H1 (cell line): ENCODE data around the gene FBXO46. TPM values are rescaled to one million over a fixed set of nuclear protein-coding genes. Genes with fewer than 3 reads are reported as not detected.

Experiments
- CTCF ChIA-PET: fragments of 300-600 bp; sonication (Branson Sonifier 250); formaldehyde crosslinking; loops from one replicate; lab custom pipeline; 2021; ENCODE audit not compliant: partially characterized antibody; lab: Charles Lee
- POLR2A ChIA-PET: fragments of 300-600 bp; sonication (Branson Sonifier 250); formaldehyde crosslinking; loops from one replicate; lab custom pipeline; 2021; ENCODE audit warnings: inconsistent platforms; ENCODE audit not compliant: partially characterized antibody; lab: Charles Lee
- DNase-seq, 2 experiments: peaks; one replicate each; pipeline versions ENCODE4 v3.0.0 to v3.0.0-alpha.2; 2010 to 2022; ENCODE audit warnings: low spot score in 2 of 2, low read depth in 1 of 2, mixed read lengths in 1 of 2
- FAIRE-seq: peaks from 2 replicates; lab custom pipeline; 2011; peaks lifted over from hg19 to GRCh38; lab: Jason Lieb, UNC
- H2AFZ ChIP-seq: 2 replicates; pipeline ENCODE4 v1.8.1; 2012; ENCODE audit warnings: low read length, inconsistent platforms
- H2AK5ac ChIP-seq: 2 replicates; pipeline ENCODE4 v1.6.1; 2013; ENCODE audit warnings: low read depth, low read length
- H2BK120ac ChIP-seq: replicated peaks from 2 replicates; pipeline ENCODE3; 2013; ENCODE audit warnings: low read depth, low read length, inconsistent platforms
- H2BK12ac ChIP-seq: 2 replicates; pipeline ENCODE4 v1.6.1; 2013; ENCODE audit warnings: low read depth, low read length
- H2BK15ac ChIP-seq: 2 replicates; pipeline ENCODE4 v1.6.1; 2013; ENCODE audit warnings: low read length
- H2BK20ac ChIP-seq: 2 replicates; pipeline ENCODE4 v1.6.1; 2013; ENCODE audit warnings: low read length
- H2BK5ac ChIP-seq: 2 replicates; pipeline ENCODE4 v1.6.1; 2013; ENCODE audit warnings: low read depth, low read length
- H3K14ac ChIP-seq: 2 replicates; pipeline ENCODE4 v1.6.1; 2013; ENCODE audit warnings: inconsistent platforms; ENCODE audit not compliant: insufficient read length
- H3K18ac ChIP-seq: 2 replicates; pipeline ENCODE4 v1.6.1; 2013; ENCODE audit warnings: low read length; ENCODE audit errors: extremely low read depth
- H3K23ac ChIP-seq: 2 replicates; pipeline ENCODE4 v1.6.1; 2013; ENCODE audit warnings: inconsistent platforms; ENCODE audit not compliant: insufficient read length
- H3K23me2 ChIP-seq: 2 replicates; pipeline ENCODE4 v1.6.1; 2013; ENCODE audit warnings: low read depth, low read length
- H3K27ac ChIP-seq: 2 replicates; pipeline ENCODE4 v1.6.1; 2011; ENCODE audit warnings: low read depth, low read length, inconsistent platforms
- H3K27me3 ChIP-seq, 4 experiments: replicated peaks in 1 of 4; 1 replicate in 1 of 4; 2 replicates in 3 of 4; pipeline versions ENCODE4 v1.6.1 to v1.8.1; 2011 to 2013; ENCODE audit warnings: low read length in 3 of 4, mild to moderate bottlenecking in 3 of 4, inconsistent platforms in 2 of 4, mixed read lengths in 2 of 4, moderate library complexity in 1 of 4; ENCODE audit not compliant: control insufficient read depth in 3 of 4, insufficient read depth in 3 of 4; ENCODE audit errors: extremely low read depth in 1 of 4
- H3K36me3 ChIP-seq, 4 experiments: 2 replicates each; pipeline versions ENCODE4 v1.6.1 to v1.8.1; 2011 to 2013; ENCODE audit warnings: mild to moderate bottlenecking in 4 of 4, low read length in 3 of 4, moderate library complexity in 2 of 4, control low read depth in 1 of 4, inconsistent platforms in 1 of 4; ENCODE audit not compliant: insufficient read depth in 4 of 4, control insufficient read depth in 2 of 4
- H3K4ac ChIP-seq: replicated peaks from 2 replicates; pipeline ENCODE3; 2013; ENCODE audit warnings: low read length, low read depth, mixed read lengths, inconsistent platforms; ENCODE audit not compliant: insufficient read length
- H3K4me1 ChIP-seq, 4 experiments: replicated peaks in 1 of 4; 1 replicate in 1 of 4; 2 replicates in 3 of 4; pipeline versions ENCODE4 v1.6.1 to v1.8.1; 2011 to 2013; ENCODE audit warnings: low read length in 3 of 4, inconsistent platforms in 2 of 4, mixed read lengths in 1 of 4; ENCODE audit not compliant: insufficient read depth in 4 of 4, control insufficient read depth in 3 of 4
- H3K4me2 ChIP-seq, 2 experiments: 2 replicates each; pipeline versions ENCODE4 v1.6.1 to v1.8.1; 2011 to 2013; ENCODE audit warnings: low read depth in 2 of 2, low read length in 2 of 2, control low read depth in 1 of 2, inconsistent platforms in 1 of 2, mild to moderate bottlenecking in 1 of 2; ENCODE audit not compliant: insufficient read depth in 1 of 2
- H3K4me3 ChIP-seq, 4 experiments: fragments of 200-600, 300-600 bp in 1 of 4; sonication (generic), shearing (Covaris generic), sonication (Bioruptor Twin) in 1 of 4; 2 replicates each; pipeline versions ENCODE4 v1.5.1 to v1.8.1; 2011 to 2016; ENCODE audit warnings: low read length in 4 of 4, low read depth in 3 of 4, control low read depth in 2 of 4, inconsistent platforms in 2 of 4, mild to moderate bottlenecking in 2 of 4, mixed read lengths in 1 of 4, moderate library complexity in 1 of 4; ENCODE audit not compliant: insufficient read depth in 2 of 4; ENCODE audit errors: extremely low read depth in 1 of 4
- H3K56ac ChIP-seq: replicated peaks from 2 replicates; pipeline ENCODE3; 2013; ENCODE audit warnings: low read depth, mild to moderate bottlenecking, mixed read lengths, low read length, inconsistent platforms; ENCODE audit not compliant: insufficient read length
- H3K79me1 ChIP-seq: 2 replicates; pipeline ENCODE4 v1.6.1; 2013; ENCODE audit warnings: low read depth, low read length, control low read depth
- H3K79me2 ChIP-seq, 2 experiments: 2 replicates each; pipeline versions ENCODE4 v1.6.1 to v1.8.1; 2012 to 2013; ENCODE audit warnings: low read length in 2 of 2, mild to moderate bottlenecking in 2 of 2, inconsistent platforms in 1 of 2; ENCODE audit not compliant: insufficient read depth in 2 of 2, control insufficient read depth in 1 of 2
- H3K9ac ChIP-seq, 4 experiments: replicated peaks in 1 of 4; 1 replicate in 1 of 4; 2 replicates in 3 of 4; pipeline versions ENCODE4 v1.6.1 to v1.8.1; 2011 to 2013; ENCODE audit warnings: low read depth in 3 of 4, low read length in 3 of 4, control low read depth in 2 of 4, mild to moderate bottlenecking in 2 of 4, moderate library complexity in 2 of 4, inconsistent platforms in 1 of 4; ENCODE audit errors: extremely low read depth in 1 of 4
- H3K9me3 ChIP-seq, 2 experiments: 2 replicates each; pipeline versions ENCODE4 v1.6.1 to v1.8.1; 2012 to 2013; ENCODE audit warnings: mild to moderate bottlenecking in 2 of 2, moderate library complexity in 2 of 2, control low read depth in 1 of 2, inconsistent platforms in 1 of 2, low read depth in 1 of 2, low read length in 1 of 2, mixed read lengths in 1 of 2; ENCODE audit not compliant: insufficient read depth in 2 of 2
- H4K20me1 ChIP-seq, 2 experiments: replicated peaks in 1 of 2; 2 replicates each; pipeline versions ENCODE3 to v1.8.1; 2011 to 2013; ENCODE audit warnings: inconsistent platforms in 2 of 2, low read length in 2 of 2, mild to moderate bottlenecking in 1 of 2; ENCODE audit not compliant: insufficient read depth in 2 of 2, control insufficient read depth in 1 of 2
- H4K5ac ChIP-seq: 2 replicates; pipeline ENCODE4 v1.6.1; 2013; ENCODE audit warnings: low read length, low read depth, mixed read lengths, inconsistent platforms; ENCODE audit not compliant: insufficient read length
- H4K8ac ChIP-seq: 2 replicates; pipeline ENCODE4 v1.8.0; 2013; ENCODE audit warnings: mild to moderate bottlenecking, moderate library complexity, low read length, inconsistent platforms; ENCODE audit not compliant: insufficient read depth; ENCODE audit errors: extremely low read depth
- H4K91ac ChIP-seq: replicated peaks from 2 replicates; pipeline ENCODE3; 2013; ENCODE audit warnings: low read length, mixed read lengths, inconsistent platforms; ENCODE audit not compliant: insufficient read length
- TBP ChIP-seq: IDR thresholded peaks from 2 replicates; pipeline ENCODE4 v1.6.1; 2011; ENCODE audit warnings: low read depth, low read length, improper control_type of control experiment
- ZNF274 ChIP-seq: IDR thresholded peaks from 2 replicates; pipeline ENCODE4 v1.7.0; 2012; ENCODE audit warnings: low read length, borderline replicate concordance; ENCODE audit errors: extremely low read depth
- WGBS, 2 experiments: shearing (Covaris generic) in 1 of 2; methylation state at CpG; one replicate each; pipeline versions ENCODE4 v1.1.6 to v1.1.7; 2013 to 2015; ENCODE audit warnings: low lambda C conversion rate in 2 of 2, mixed read lengths in 2 of 2, inconsistent platforms in 1 of 2, low coverage in 1 of 2, missing lambda C conversion rate in 1 of 2; ENCODE audit not compliant: insufficient replicate concordance in 2 of 2, insufficient coverage in 1 of 2, insufficient read length in 1 of 2; ENCODE audit errors: extremely low coverage in 1 of 2, missing lambda C conversion rate in 1 of 2; 5-methylcytosine and 5-hydroxymethylcytosine counted together
- polyA plus RNA-seq, 7 experiments: library from polyadenylated mRNA; depleted of rRNA in 3 of 7; stranded (reverse) in 5 of 7; unstranded in 2 of 7; fragments of >200 nt in 5 of 7; fragments of 200-250 nt in 2 of 7; gene quantifications; 1 replicate in 5 of 7; 2 replicates in 1 of 7; 4 replicates in 1 of 7; pipeline versions ENCODE4 v1.2.1 to v1.2.3, GENCODE V29; 2011 to 2013; ENCODE audit warnings: missing spikeins in 2 of 7, mixed read lengths in 2 of 7
- total RNA-seq: library from RNA; stranded (reverse); fragmentation: NEBNext Ultra II Directional; extraction: Animal tissue kit (Norgen Biotek cat#: 25700); gene quantifications from 2 replicates; pipeline ENCODE4 v1.2.1, GENCODE V29; 2021

FBXO46 gene
- total and polyA plus RNA-seq, 2 of the 8 experiments (the other 6 are each of a cell fraction or from before 2014, with no cell fraction given), result 11.2 to 38.9 TPM

GRCh38 chr19:45739498-45740439 is 9.1 kb upstream of the FBXO46 start:
- POLR2A ChIA-PET, result interaction anchor here (0.8 to 1.8 kb wide), 3 partner anchors 10 to 29 kb away, joined by 3 to 5 read pairs (median 4); partner anchors contain the start of gene SIX5
- WGBS, 2 experiments, result 90% methylated on average over 10 of the region's 10 CpGs; no CpG with 5 or more reads in 1 of the 2 experiments
- no peak for TF ChIP-seq ZNF274
- TF ChIP-seq TBP, result no peak

More at GRCh38 chr19:45739498-45740439, 9.1 kb upstream of the FBXO46 start:
- H3K4me2 ChIP-seq, result no peak overlapping the region
- no peak overlapping the region for H4K8ac ChIP-seq
- H2BK12ac ChIP-seq, result 0 out of 2 replicates have a peak overlapping the region, but pooled peaks have one; percentile 21
- no peak overlapping the region for H3K14ac ChIP-seq
- FAIRE-seq (peak; percentile 55), DNase-seq (no peak)
- H3K36me3 ChIP-seq, result no peaks in the 10 kb centered on the region
- H4K91ac ChIP-seq, result no peak overlapping the region
- peak overlapping the region; percentile 84 for H2AFZ ChIP-seq
- no peak overlapping the region; the same call in 1 of the 2 replicates for H2BK15ac ChIP-seq
- H3K27ac ChIP-seq, result no peak overlapping the region
- H3K4ac ChIP-seq, result no peak overlapping the region
- H2AK5ac ChIP-seq, result no peak overlapping the region
- no peaks in the 10 kb centered on the region; a peak in 1 of 7 replicates for H3K27me3 ChIP-seq
- no peaks in the 10 kb centered on the region for H4K20me1 ChIP-seq
- no peaks in the 10 kb centered on the region for H3K79me2 ChIP-seq
- H2BK120ac ChIP-seq, result no peak overlapping the region
- H3K56ac ChIP-seq, result no peak overlapping the region
- no peak overlapping the region for H3K9ac ChIP-seq
- H3K9me3 ChIP-seq, result no peaks in the 10 kb centered on the region
- CTCF ChIA-PET, result interaction anchor here (0.9 to 1.6 kb wide), 2 partner anchors 14 to 35 kb away, joined by 4 to 7 read pairs; no protein-coding TSS in a partner anchor
- no peaks in the 10 kb centered on the region for H3K79me1 ChIP-seq
- H2BK20ac ChIP-seq, result no peak overlapping the region
- no peak overlapping the region for H4K5ac ChIP-seq
- no peaks in the 10 kb centered on the region for H3K23me2 ChIP-seq
- H3K4me3 ChIP-seq, result no peak overlapping the region
- no peak overlapping the region for H2BK5ac ChIP-seq
- H3K18ac ChIP-seq, result no peak overlapping the region
- no peak overlapping the region for H3K23ac ChIP-seq
- H3K4me1 ChIP-seq, result no peaks in the 10 kb centered on the region
